Erythroblast (primary cell): Measurements from ENCODE around the gene RCAN3.

ENCODE experiments used
- GATA1 ChIP-seq: IDR thresholded peaks from 2 replicates; pipeline ENCODE4 v1.6.1; 2011; ENCODE audit warnings: low read depth, mild to moderate bottlenecking, control low read depth, low read length, moderate library complexity
- POLR2A ChIP-seq: IDR thresholded peaks from 2 replicates; pipeline ENCODE4 v1.6.1; 2011; ENCODE audit warnings: mild to moderate bottlenecking, low read length

DNA sequence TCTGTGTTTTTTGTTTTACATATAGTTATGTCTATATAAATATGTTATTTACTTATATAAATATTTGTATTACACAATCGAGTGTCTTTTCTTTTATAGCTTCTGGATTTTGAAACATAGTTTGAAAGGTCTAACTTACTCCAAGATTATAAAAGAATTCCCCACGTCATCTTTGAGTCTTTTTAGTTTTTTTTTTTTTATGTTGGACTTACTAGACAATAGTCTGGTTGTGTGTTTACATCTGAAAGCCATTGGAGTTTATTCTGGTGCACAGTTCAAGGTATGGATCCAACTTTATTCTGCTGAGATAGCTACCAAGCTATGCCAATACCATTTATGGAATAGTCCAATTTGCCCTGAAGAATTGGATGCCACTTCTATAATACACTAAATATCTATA, 26.1 kb upstream of the RCAN3 start:
- TF ChIP-seq POLR2A (no peak), GATA1 (no peak)
